ENCODE results near the gene MANBA. TPM values are rescaled to one million over a fixed set of nuclear protein-coding genes. Genes with fewer than 3 reads are reported as not detected.

MANBA gene
- total and polyA plus RNA-seq, 12 donors = 8.9 to 47.7 (median 27.7) TPM

DNA sequence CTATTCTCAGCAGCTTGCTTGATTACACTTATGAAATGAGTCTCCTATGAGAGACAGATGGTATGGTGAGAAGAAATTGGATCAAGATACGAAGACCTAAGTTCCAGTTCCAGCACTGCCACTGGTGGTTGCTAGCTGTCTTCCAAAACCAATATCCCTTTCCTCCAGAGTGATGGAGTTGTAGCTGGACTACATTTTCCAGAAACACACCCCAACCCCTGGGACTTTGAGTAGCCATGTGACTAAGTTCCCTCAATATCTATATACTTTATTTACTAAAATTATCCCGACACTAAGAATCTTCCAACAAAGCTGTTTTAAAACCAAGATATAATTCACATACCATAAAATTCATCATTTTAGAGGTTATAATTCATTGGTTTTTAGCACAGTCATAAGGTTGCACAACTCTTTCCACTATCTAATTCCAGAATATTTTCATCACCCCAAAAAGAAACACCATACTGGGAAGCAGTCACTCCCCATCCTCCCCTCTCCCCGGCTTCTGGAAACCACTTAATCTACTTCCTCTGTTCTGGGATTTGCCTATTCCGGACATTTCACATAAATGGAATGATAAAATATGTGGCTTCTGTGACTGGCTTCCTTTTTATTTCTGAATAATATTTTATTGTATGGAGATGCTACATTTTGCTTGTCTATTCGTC lies 118.0 kb downstream of the MANBA start:
- TF ChIP-seq, protein P1, sequence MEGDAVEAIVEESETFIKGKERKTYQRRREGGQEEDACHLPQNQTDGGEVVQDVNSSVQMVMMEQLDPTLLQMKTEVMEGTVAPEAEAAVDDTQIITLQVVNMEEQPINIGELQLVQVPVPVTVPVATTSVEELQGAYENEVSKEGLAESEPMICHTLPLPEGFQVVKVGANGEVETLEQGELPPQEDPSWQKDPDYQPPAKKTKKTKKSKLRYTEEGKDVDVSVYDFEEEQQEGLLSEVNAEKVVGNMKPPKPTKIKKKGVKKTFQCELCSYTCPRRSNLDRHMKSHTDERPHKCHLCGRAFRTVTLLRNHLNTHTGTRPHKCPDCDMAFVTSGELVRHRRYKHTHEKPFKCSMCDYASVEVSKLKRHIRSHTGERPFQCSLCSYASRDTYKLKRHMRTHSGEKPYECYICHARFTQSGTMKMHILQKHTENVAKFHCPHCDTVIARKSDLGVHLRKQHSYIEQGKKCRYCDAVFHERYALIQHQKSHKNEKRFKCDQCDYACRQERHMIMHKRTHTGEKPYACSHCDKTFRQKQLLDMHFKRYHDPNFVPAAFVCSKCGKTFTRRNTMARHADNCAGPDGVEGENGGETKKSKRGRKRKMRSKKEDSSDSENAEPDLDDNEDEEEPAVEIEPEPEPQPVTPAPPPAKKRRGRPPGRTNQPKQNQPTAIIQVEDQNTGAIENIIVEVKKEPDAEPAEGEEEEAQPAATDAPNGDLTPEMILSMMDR (IDR thresholded peaks at IDR 0.05) = no peak
- no peaks in the 10 kb centered on the region for H3K9me3 ChIP-seq
- no peak overlapping the region for H3K4me3 ChIP-seq
- no peaks in the 10 kb centered on the region for H3K27me3 ChIP-seq
- ATAC-seq (peak; percentile 55 to 87 (median 78)), DNase-seq (peak in 1 of 2 donors; percentile 15)
- peaks cover 0 to 27% (median 4%) of the 10 kb centered on the region in 9 donors for H3K36me3 ChIP-seq
- 70 to 78% methylated on average over 5 of the region's 5 CpGs for WGBS, 2 donors
- intact Hi-C loops (cut with DNase I) = no loop called here
- H3K4me1 ChIP-seq = peaks cover 0 to 14% (median 2%) of the 10 kb centered on the region in 9 donors
- H3K27ac ChIP-seq = peak overlapping the region in 6 of 10 donors; percentile 7 to 52 (median 33)

DNA sequence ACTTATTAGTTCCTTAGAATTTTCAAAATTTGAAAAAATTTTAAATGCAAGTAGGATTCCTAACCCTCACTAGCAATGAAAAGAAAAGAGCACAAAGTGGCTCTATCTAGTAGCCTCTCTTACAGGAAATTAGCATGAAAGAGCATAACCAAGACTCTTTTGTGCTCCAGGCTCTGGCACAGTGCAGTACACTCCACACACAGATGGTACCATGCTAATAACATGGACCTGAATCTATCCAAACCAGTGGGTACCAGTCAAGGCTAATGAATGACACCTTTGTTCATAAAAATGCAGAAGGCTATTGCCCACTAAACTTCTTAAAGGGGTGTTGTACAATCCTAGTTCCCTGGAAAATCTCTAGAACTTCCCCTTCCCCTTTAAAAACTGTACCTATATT lies 119.0 kb downstream of the MANBA start:
- TF ChIP-seq, protein P1 (IDR thresholded peaks at IDR 0.05) = no peak
- Histone ChIP-seq H3K36me3 (peaks cover 0 to 37% (median 4%) of the 10 kb centered on the region in 9 donors), H3K27ac (peak overlapping the region in 2 of 10 donors; percentile 47 to 52), H3K4me1 (peaks cover 0 to 5% (median 2%) of the 10 kb centered on the region in 9 donors), H3K4me3 (no peak overlapping the region), H3K9me3 (no peaks in the 10 kb centered on the region), H3K27me3 (no peaks in the 10 kb centered on the region)
- ATAC-seq (no peak), DNase-seq (no peak)
- intact Hi-C loops (cut with DNase I) = no loop called here

- TF ChIP-seq, protein P1 (IDR thresholded peaks at IDR 0.05) = no peak
- Histone ChIP-seq H3K9me3 (no peaks in the 10 kb centered on the region), H3K4me3 (no peak overlapping the region), H3K27me3 (no peaks in the 10 kb centered on the region), H3K4me1 (peaks cover 0 to 2% (median 0%) of the 10 kb centered on the region in 9 donors), H3K36me3 (peaks cover 0 to 46% (median 4%) of the 10 kb centered on the region in 9 donors), H3K27ac (no peak overlapping the region)
- intact Hi-C loops (cut with DNase I) = no loop called here
- DNase-seq (no peak), ATAC-seq (no peak)
- 94 to 96% methylated on average over 4 of the region's 4 CpGs for WGBS, 2 donors
Observed at GRCh38 chr4:102640669-102641068, 120.1 kb downstream of the MANBA start.

GRCh38 chr4:102639598-102639997 lies 121.2 kb downstream of the MANBA start:
- TF ChIP-seq, protein P1 (IDR thresholded peaks at IDR 0.05) = no peak
- WGBS, 2 donors = 88 to 92% methylated on average over 7 of the region's 7 CpGs
- H3K27ac ChIP-seq = no peak overlapping the region
- peaks cover 0 to 53% (median 4%) of the 10 kb centered on the region in 9 donors for H3K36me3 ChIP-seq
- H3K9me3 ChIP-seq = no peaks in the 10 kb centered on the region
- H3K4me3 ChIP-seq = no peak overlapping the region
- intact Hi-C loops (cut with DNase I) = no loop called here
- no peaks in the 10 kb centered on the region for H3K27me3 ChIP-seq
- DNase-seq (no peak), ATAC-seq (no peak)
- H3K4me1 ChIP-seq = peaks cover 0 to 2% (median 0%) of the 10 kb centered on the region in 9 donors

Data from heart right ventricle (tissue), 16 donors.